DOHH2 (cell line): ENCODE measurements around the gene UVSSA.

Experiments used
- EZH2phosphoT487 ChIP-seq: fragments of 200-600 bp; sonication (generic); IDR thresholded peaks from 2 replicates; pipeline ENCODE4 v1.6.1; 2017; ENCODE audit warnings: borderline replicate concordance, mild to moderate bottlenecking, antibody characterized with exemption, low read length, moderate library complexity, mixed read lengths
- TF ChIP-seq, protein P1 (sequence below): fragments of 200-600 bp; sonication (generic); IDR thresholded peaks from one replicate; pipeline ENCODE4 v1.5.1; 2014; ENCODE audit warnings: antibody characterized with exemption, mild to moderate bottlenecking, low read depth, low read length; ENCODE audit not compliant: poor library complexity, severe bottlenecking

DNA sequence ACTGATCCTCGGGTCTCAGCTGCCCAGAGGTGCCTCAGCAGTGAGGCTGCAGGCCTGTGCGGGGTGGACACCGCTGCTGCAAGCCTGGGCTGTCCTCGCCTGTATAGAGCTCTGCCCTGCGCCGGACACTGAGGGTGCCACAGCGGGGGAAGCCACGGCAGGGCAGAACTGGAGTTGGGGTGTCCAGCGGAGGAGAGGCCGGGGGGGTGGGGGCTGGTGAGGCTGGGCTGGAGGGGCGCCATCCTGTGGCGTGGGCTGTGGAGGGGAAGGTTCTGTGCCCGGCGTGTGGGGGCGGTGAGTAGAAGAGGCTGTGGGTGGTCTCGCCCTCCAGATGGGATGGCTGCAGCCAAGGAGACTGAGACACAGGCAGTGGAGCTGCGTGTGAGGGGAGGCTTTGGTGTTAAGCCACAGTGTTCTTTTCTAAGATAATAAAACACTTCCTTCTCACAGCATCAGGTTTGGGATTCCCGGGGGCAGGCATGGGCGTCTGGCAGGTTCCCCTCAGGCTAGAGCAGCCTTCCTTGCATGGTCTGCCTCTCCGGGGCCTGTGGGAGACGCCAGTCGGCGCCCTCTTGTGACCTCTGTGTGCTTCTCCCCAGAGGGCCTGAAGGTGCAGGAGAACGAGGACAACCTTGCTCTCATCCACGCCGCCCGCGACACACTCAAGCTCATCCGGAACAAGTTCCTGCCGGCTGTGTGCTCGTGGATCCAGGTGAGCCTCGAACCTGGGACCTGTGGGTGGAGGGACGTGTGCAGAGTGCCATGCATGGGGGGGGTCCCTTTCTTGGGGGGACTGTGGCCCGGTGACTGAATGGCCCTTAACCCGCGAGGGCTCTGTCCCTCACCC lies 7.4 kb downstream of the UVSSA start:
- TF ChIP-seq, protein P1, sequence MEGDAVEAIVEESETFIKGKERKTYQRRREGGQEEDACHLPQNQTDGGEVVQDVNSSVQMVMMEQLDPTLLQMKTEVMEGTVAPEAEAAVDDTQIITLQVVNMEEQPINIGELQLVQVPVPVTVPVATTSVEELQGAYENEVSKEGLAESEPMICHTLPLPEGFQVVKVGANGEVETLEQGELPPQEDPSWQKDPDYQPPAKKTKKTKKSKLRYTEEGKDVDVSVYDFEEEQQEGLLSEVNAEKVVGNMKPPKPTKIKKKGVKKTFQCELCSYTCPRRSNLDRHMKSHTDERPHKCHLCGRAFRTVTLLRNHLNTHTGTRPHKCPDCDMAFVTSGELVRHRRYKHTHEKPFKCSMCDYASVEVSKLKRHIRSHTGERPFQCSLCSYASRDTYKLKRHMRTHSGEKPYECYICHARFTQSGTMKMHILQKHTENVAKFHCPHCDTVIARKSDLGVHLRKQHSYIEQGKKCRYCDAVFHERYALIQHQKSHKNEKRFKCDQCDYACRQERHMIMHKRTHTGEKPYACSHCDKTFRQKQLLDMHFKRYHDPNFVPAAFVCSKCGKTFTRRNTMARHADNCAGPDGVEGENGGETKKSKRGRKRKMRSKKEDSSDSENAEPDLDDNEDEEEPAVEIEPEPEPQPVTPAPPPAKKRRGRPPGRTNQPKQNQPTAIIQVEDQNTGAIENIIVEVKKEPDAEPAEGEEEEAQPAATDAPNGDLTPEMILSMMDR = no peak
- no peak for TF ChIP-seq EZH2phosphoT487
